Frontal cortex (tissue), 4 donors: Measurements from ENCODE around the gene ASTN1. TPM values are rescaled to one million over a fixed set of nuclear protein-coding genes. Genes with fewer than 3 reads are reported as not detected.

ENCODE experiments used
- DNase-seq, 2 donors: peaks; one replicate each; pipeline ENCODE4 v3.0.0; 2012; ENCODE audit warnings: low spot score in 2 of 2
- FAIRE-seq: peaks from 2 replicates; lab custom pipeline; 2012; peaks lifted over from hg19 to GRCh38; lab: Jason Lieb, UNC
- total RNA-seq: library from RNA; depleted of rRNA; stranded (reverse); fragments of >200 nt; gene quantifications from one replicate; pipeline ENCODE4 v1.2.3, GENCODE V29; 2014
- donor health status: control.
- donor health status: control.
- donor health status: control.

The ASTN1 gene
- total RNA-seq, 1 donor from 2014 or later = 59.1 TPM

DNA sequence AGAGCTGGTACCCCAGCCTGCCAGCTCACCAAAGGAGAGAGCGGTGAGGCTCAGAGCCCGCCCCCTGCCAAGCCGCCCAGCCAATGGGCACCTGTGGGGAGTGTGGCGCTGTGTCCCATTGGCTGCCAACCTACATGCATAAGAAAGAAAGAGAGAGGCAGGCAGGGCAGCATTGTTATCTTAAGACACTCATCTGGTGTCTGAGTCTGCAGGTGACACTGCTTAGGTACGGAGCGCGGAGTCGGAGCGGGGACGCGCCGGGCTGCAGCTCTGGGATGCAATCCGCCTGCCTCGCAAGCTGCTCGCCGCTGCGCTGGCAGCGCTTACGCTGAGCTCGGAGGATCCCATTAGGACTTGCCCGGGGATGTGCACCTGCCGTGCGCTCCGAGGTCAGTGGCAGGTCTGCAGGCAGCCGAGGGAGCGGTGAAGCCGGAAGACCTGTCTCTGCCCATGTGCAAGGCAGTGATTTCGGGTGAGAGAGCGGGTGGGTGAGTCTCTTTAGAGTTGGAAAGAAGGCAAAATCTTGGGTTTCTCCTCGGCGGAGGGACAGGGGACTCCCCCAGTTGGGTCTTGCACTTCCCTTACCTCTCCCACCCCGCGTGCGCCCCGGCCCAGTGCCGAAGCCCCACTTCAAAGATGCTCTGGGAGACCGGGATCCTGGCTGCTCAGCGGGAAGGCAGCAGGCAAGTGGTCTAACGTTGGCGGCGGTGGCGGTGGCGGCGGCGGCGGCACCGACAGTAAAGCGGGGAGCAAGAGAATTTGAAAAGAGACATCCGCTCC is 6.4 kb upstream of the ASTN1 start, which contains the start of gene BRINP2:
TSS of gene BRINP2 (plus strand) at position 203 of the 780 bp plus-strand sequence. CDS start 58,919 bp downstream, outside the sequence.
- FAIRE-seq (no peak), DNase-seq (peak; percentile 72 to 76)

DNA sequence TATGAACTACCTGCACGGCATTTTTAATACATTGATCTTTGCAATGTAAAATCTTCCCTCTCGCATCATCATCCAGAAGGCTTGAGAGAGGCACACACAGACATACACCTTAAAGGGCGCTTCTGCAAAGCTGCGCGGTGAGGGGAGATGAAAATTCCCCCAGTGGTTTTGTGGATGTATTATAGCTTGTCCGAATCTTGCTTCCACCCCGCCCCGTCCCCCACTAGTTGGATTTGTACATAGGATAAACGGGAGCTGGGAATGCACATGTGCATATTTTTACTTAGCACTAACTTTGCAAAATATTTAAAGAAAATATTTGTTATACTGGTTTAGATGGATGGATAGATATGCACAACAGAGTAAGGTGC is 542 bp upstream of the ASTN1 start:
- no peak for FAIRE-seq
- no peak for DNase-seq

DNA sequence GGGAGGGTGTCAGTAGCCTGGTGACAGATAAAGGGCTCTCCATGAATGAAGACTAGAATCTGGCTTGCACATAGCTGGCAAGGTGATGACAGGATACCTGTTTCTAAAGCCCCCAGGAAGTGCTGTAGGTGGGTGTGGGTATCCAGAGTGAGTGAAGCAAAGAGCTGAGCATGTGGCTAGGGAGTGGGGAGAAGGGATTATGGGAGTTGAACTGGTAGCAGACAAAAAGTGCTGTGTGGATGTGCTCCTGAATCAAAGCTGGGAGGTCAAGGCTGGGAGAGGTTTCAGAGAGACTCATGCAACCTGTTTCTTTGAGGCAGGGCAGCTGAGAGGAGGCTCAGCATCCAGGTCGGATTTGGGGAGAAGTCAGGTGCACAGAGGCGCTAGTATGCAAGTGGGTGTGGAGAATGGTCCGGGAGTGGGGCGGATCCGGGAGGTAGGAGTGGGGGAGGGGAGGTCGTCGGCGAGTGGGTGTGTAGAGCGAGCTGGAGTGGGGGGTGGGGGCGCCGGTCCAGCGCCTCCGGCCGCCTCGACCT is 600 bp downstream of the ASTN1 start:
- no peak for DNase-seq
- FAIRE-seq = no peak

- FAIRE-seq = no peak
- DNase-seq = no peak
These were observed 2.3 kb downstream of the ASTN1 start for GRCh38 chr1:177162243-177162642.

DNA sequence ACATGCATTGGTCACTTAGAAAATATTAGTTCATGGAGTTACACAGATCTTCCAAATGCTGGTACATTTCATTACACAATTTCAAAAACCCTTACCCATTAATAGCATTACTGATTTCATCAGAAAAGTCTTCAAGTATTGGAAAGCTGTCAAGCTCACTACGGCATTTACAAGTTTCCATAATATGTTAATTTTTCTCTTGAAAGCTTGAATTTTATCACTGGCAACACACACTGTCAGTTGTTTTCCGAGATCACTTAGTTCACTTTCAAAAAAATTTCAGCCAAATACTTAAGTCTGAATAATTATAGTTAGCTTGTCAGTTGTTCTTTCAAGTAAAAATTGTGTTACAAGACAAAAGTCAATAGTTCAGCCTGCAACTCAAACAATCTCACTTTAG is 18.0 kb downstream of the ASTN1 start:
- no peak for DNase-seq
- no peak for FAIRE-seq

DNA sequence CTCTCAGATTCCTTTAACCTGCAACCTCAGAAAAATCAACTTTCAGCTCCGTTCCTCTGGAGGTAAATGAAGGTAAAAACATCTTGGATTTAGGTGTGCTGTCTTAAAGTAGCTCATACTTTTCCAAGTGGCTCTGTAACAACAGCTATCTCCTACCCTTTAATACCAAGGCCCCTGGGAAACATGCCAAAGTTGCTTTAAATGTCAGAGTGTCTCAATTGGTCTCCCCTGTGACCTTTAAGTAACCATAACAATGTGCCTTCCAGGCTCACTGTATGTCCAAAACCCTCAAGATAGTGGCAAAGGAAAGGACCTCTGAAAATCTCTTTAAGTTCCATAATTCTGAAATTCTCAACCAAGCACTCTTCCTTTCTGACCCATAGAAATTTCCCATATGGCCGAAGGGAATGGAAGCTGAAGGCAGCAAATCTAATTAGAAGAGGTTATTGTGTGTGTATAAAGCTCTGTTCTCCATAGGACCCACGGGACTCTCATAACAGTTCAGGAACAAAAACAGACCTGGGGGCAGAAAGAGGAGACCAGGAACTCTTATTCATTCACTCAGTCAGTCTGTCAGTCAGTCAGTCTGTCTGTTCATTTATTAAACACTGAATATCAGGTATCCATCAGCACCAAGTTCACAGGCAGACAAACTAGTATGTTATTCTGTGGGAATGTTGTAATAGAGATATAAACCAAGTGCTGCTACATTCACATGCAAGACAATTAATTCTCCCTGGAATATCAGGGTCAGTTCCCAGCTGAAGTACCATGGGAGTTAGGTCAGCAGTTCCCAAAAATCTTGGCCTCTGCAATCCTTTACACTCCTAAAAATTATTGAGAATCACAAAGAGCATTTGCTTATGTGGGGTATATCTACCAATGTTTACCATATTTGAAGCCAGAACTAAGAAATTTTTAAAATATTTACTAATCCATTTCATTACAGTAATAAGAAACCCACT is 19.1 kb downstream of the ASTN1 start:
- FAIRE-seq = no peak
- DNase-seq = no peak

DNA sequence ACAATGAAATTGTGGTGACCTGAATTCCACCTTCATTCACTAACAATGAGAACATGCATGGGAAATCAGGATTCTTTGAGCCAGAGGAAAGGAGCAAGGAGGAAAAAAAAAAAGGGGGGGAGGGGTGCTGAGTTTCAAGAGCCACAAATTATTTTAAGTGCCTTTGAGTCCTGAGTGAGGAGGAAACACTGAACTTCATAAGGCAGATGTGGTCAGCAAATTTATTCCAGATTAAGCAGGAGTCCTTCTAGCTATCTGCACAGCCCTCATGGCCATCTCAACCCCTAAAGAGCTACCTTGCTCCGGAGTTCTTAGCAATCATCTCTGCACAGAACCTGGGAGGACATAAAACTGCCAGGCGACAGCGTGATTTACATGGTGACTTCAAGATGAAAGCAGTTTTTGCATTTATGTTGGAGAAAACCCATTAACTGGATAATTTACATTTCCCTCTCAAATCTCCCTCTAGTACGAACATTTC is 21.7 kb downstream of the ASTN1 start:
- FAIRE-seq (no peak), DNase-seq (no peak)

GRCh38 chr1:177142010-177142409 is 22.5 kb downstream of the ASTN1 start:
- no peak for DNase-seq
- no peak for FAIRE-seq

- DNase-seq (no peak), FAIRE-seq (no peak)
These were observed 26.2 kb downstream of the ASTN1 start for GRCh38 chr1:177138347-177138746.

GRCh38 chr1:177137814-177138213 is 26.7 kb downstream of the ASTN1 start:
- DNase-seq (no peak), FAIRE-seq (no peak)

- FAIRE-seq = no peak
- no peak for DNase-seq
These were observed 29.3 kb downstream of the ASTN1 start for GRCh38 chr1:177135250-177135649.

DNA sequence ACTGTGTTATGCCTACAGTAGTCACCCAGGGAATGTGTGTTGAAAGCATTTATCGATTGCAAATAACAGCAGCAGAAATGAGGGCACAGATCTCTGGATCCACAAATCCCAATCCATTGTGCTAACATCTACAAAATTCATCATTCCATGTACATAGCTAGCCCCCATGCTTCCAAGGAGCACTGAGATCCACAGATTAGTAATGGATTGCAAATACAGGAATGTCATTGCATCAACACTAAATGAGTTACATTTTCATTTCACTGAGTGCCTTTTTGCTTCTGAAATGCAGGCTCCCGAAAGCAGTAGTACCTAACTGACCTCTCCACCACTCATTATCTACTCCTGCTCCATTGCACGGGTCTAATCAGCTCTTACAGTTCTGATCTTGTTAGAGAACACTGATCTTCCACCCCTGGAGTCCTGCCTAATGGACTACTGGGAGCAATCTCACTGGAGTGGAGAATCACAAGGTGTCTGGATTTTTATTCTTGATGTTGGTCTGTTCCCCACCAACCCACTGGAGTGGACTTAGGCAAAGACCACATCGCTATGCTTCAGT is 30.5 kb downstream of the ASTN1 start:
- DNase-seq (no peak), FAIRE-seq (no peak)

GRCh38 chr1:177132141-177132540 is 32.4 kb downstream of the ASTN1 start:
- FAIRE-seq (no peak), DNase-seq (no peak)

- no peak for FAIRE-seq
- DNase-seq = no peak
These were observed 32.8 kb downstream of the ASTN1 start for GRCh38 chr1:177131723-177132122.

DNA sequence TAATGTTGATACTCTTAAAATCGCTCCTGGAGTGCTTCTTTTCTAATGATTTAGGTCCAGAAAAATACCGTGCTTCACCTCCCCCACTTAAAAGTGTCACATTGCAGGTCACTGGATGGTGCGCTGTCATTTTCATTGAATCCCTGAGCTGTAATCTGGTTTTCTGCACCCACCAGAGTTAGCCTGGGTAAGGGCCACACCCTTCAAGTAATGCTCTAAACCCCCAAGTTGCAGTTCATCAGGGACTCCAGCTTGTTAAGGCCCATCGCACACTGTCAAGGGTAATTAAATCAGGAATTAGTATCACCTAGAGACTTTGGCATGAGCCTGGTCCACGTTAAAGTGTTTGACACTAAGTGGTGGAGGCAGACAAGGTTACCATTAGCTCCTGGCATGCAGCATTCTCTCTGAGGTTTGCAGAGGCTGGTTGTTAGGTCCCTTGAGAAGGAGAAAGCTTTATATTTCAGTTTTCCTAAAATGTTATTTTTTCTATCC is 34.0 kb downstream of the ASTN1 start:
- FAIRE-seq (no peak), DNase-seq (no peak)

- DNase-seq = no peak
- no peak for FAIRE-seq
These were observed 35.7 kb downstream of the ASTN1 start for GRCh38 chr1:177128665-177129281.

DNA sequence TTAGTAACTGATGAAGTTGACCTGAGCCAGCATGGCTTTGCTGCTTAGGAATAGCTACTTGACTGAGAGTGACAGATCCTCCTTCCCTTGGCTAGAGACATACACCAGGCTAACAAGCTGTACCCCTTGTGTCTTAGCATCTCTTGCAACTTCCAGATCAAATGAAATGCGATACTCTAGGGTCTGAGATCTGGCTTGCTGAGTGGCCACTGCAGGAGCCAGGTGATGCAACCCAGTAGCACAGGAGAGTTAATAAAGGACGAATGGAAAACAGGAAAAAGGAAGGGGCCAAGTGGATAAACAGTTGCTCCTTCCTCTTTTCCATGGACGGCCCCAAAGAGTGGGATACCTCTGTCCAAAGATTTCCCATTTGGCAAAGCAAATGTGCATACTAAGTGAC is 38.2 kb downstream of the ASTN1 start:
- DNase-seq = no peak
- FAIRE-seq = no peak

- FAIRE-seq (no peak), DNase-seq (no peak)
These were observed 39.8 kb downstream of the ASTN1 start for GRCh38 chr1:177124577-177125278.
